Neuronal stem cell (in vitro differentiated cells): Measurements from ENCODE around the gene CMIP.

Source experiments
- DNase-seq: peaks from one replicate; pipeline ENCODE4 v3.0.0-alpha.2; 2013; ENCODE audit warnings: low spot score
- H2AFZ ChIP-seq: one replicate; pipeline ENCODE4 v1.6.1; 2013; ENCODE audit warnings: mild to moderate bottlenecking, low read length, inconsistent platforms
- H2AK5ac ChIP-seq: 2 replicates; pipeline ENCODE4 v1.6.1; 2013; ENCODE audit warnings: low read depth, mild to moderate bottlenecking, inconsistent platforms, low read length, moderate library complexity, mixed read lengths
- H2BK120ac ChIP-seq: 2 replicates; pipeline ENCODE4 v1.6.1; 2013; ENCODE audit warnings: low read depth, mild to moderate bottlenecking, inconsistent platforms, low read length, moderate library complexity, mixed read lengths
- H2BK12ac ChIP-seq: one replicate; pipeline ENCODE4 v1.6.1; 2013; ENCODE audit warnings: low read length, inconsistent platforms
- H2BK15ac ChIP-seq: 2 replicates; pipeline ENCODE4 v1.6.1; 2013; ENCODE audit warnings: mild to moderate bottlenecking, low read length, inconsistent platforms, mixed read lengths
- H2BK5ac ChIP-seq: one replicate; pipeline ENCODE4 v1.6.1; 2013; ENCODE audit warnings: inconsistent platforms, mild to moderate bottlenecking, low read length, moderate library complexity
- H3K14ac ChIP-seq: one replicate; pipeline ENCODE4 v1.6.1; 2013; ENCODE audit warnings: low read length, inconsistent platforms
- H3K18ac ChIP-seq: 2 replicates; pipeline ENCODE4 v1.6.1; 2013; ENCODE audit warnings: low read length, inconsistent platforms
- H3K23ac ChIP-seq: 2 replicates; pipeline ENCODE4 v1.6.1; 2013; ENCODE audit warnings: low read depth, mild to moderate bottlenecking, mixed read lengths, low read length, inconsistent platforms; ENCODE audit not compliant: poor library complexity
- H3K27ac ChIP-seq: replicated peaks from 3 replicates; pipeline ENCODE4 v1.5.1; 2013; ENCODE audit warnings: low read length, inconsistent platforms
- H3K27me3 ChIP-seq, 3 experiments: 2 replicates each; pipeline ENCODE4 v1.6.1; 2013; ENCODE audit warnings: low read length in 3 of 3, mild to moderate bottlenecking in 2 of 3, inconsistent platforms in 1 of 3, low read depth in 1 of 3, mixed read lengths in 1 of 3, moderate library complexity in 1 of 3; ENCODE audit not compliant: control insufficient read depth in 3 of 3, insufficient read depth in 3 of 3
- H3K36me3 ChIP-seq, 2 donors: replicated peaks in 1 of 2; 2 replicates each; pipeline ENCODE4 v1.6.1; 2013; ENCODE audit warnings: low read length in 2 of 2; ENCODE audit not compliant: control insufficient read depth in 2 of 2, insufficient read depth in 2 of 2
- H3K4ac ChIP-seq: 2 replicates; pipeline ENCODE4 v1.6.1; 2013; ENCODE audit warnings: inconsistent platforms, mild to moderate bottlenecking, low read length, moderate library complexity
- H3K4me1 ChIP-seq, 2 donors: 1 replicate in 1 of 2; 2 replicates in 1 of 2; pipeline ENCODE4 v1.6.1; 2013; ENCODE audit warnings: low read length in 2 of 2, low read depth in 1 of 2; ENCODE audit not compliant: control insufficient read depth in 2 of 2, insufficient read depth in 1 of 2
- H3K4me2 ChIP-seq: one replicate; pipeline ENCODE4 v1.6.1; 2013; ENCODE audit warnings: mild to moderate bottlenecking, low read length, inconsistent platforms; ENCODE audit not compliant: insufficient read depth, poor library complexity, severe bottlenecking
- H3K4me3 ChIP-seq, 2 donors: 2 replicates each; pipeline ENCODE4 v1.5.1; 2013; ENCODE audit warnings: low read length in 2 of 2, mild to moderate bottlenecking in 2 of 2, inconsistent platforms in 1 of 2, moderate library complexity in 1 of 2
- H3K79me1 ChIP-seq: one replicate; pipeline ENCODE4 v1.6.1; 2013; ENCODE audit warnings: low read depth, mild to moderate bottlenecking, inconsistent platforms, low read length, moderate library complexity
- H3K9ac ChIP-seq: one replicate; pipeline ENCODE4 v1.6.1; 2013; ENCODE audit warnings: mild to moderate bottlenecking, low read depth, low read length, inconsistent platforms; ENCODE audit not compliant: poor library complexity
- H3K9me3 ChIP-seq, 2 donors: replicated peaks in 1 of 2; 2 replicates each; pipeline versions ENCODE3 to v1.6.1; 2013; ENCODE audit warnings: low read length in 2 of 2, mild to moderate bottlenecking in 2 of 2, inconsistent platforms in 1 of 2, low read depth in 1 of 2, mixed read lengths in 1 of 2, moderate library complexity in 1 of 2; ENCODE audit not compliant: control insufficient read depth in 2 of 2, insufficient read depth in 1 of 2
- H4K8ac ChIP-seq: one replicate; pipeline ENCODE4 v1.6.1; 2013; ENCODE audit warnings: low read depth, mild to moderate bottlenecking, inconsistent platforms, low read length, moderate library complexity
- H4K91ac ChIP-seq: one replicate; pipeline ENCODE4 v1.6.1; 2013; ENCODE audit warnings: low read length, low read depth, mild to moderate bottlenecking, inconsistent platforms; ENCODE audit not compliant: poor library complexity
- WGBS, 2 donors: extraction: QIAGEN DNeasy Blood & Tissue Kit; methylation state at CpG; one replicate each; pipeline ENCODE4 v1.1.7; 2013; ENCODE audit warnings: missing lambda C conversion rate in 2 of 2, mixed read lengths in 1 of 2; ENCODE audit not compliant: insufficient read length in 2 of 2, insufficient replicate concordance in 1 of 2; ENCODE audit errors: extremely low coverage in 2 of 2; 5-methylcytosine and 5-hydroxymethylcytosine counted together

The CMIP gene

GRCh38 chr16:81409016-81409556 lies 35.5 kb upstream of the CMIP start:
- WGBS, 2 donors: no CpG with 5 or more reads among the region's 13 CpGs

GRCh38 chr16:81410643-81411293 lies 33.8 kb upstream of the CMIP start:
- peaks cover 0 to 15% (median 0%) of the 10 kb centered on the region in 3 experiments for H3K27me3 ChIP-seq
- no peak overlapping the region for H3K4ac ChIP-seq
- no CpG with 5 or more reads among the region's 10 CpGs for WGBS, 2 donors
- no peak overlapping the region for H3K4me2 ChIP-seq
- no peak overlapping the region for H2BK12ac ChIP-seq
- DNase-seq: no peak
- no peak overlapping the region for H4K91ac ChIP-seq
- no peak overlapping the region for H2AFZ ChIP-seq
- H3K4me3 ChIP-seq: no peak overlapping the region
- no peak overlapping the region for H2BK15ac ChIP-seq
- H3K36me3 ChIP-seq: no peaks in the 10 kb centered on the region
- H3K14ac ChIP-seq: no peak overlapping the region
- no peak overlapping the region for H3K27ac ChIP-seq
- peak overlapping the region; percentile 9 for H3K9ac ChIP-seq
- no peak overlapping the region for H2BK5ac ChIP-seq
- no peak overlapping the region for H3K23ac ChIP-seq
- H2AK5ac ChIP-seq: no peak overlapping the region
- H2BK120ac ChIP-seq: no peak overlapping the region
- H3K79me1 ChIP-seq: no peaks in the 10 kb centered on the region
- no peaks in the 10 kb centered on the region for H3K9me3 ChIP-seq
- peaks cover 18 to 19% of the 10 kb centered on the region in 2 donors for H3K4me1 ChIP-seq
- no peak overlapping the region for H3K18ac ChIP-seq
- no peak overlapping the region for H4K8ac ChIP-seq

More at GRCh38 chr16:81409016-81409556, 35.5 kb upstream of the CMIP start:
- H3K4me3 ChIP-seq: no peak overlapping the region
- H2AK5ac ChIP-seq: peak overlapping the region; percentile 30
- no peak for DNase-seq
- H3K27ac ChIP-seq: no peak overlapping the region
- no peak overlapping the region for H3K9ac ChIP-seq
- peak overlapping the region; percentile 2 for H3K18ac ChIP-seq
- no peak overlapping the region for H2AFZ ChIP-seq
- H3K23ac ChIP-seq: peak overlapping the region; percentile 66
- H3K27me3 ChIP-seq: peaks cover 0 to 15% (median 0%) of the 10 kb centered on the region in 3 experiments
- H2BK5ac ChIP-seq: no peak overlapping the region
- H3K9me3 ChIP-seq: no peaks in the 10 kb centered on the region
- no peak overlapping the region for H2BK12ac ChIP-seq
- no peak overlapping the region for H3K4me2 ChIP-seq
- H2BK120ac ChIP-seq: no peak overlapping the region
- H3K36me3 ChIP-seq: no peaks in the 10 kb centered on the region
- no peaks in the 10 kb centered on the region for H3K79me1 ChIP-seq
- H3K4ac ChIP-seq: no peak overlapping the region
- no peak overlapping the region for H4K91ac ChIP-seq
- peak overlapping the region; percentile 68 for H2BK15ac ChIP-seq
- no peak overlapping the region for H3K14ac ChIP-seq
- H4K8ac ChIP-seq: no peak overlapping the region
- peaks cover 6% of the 10 kb centered on the region in 2 donors for H3K4me1 ChIP-seq

GRCh38 chr16:81413245-81413990 lies 31.2 kb upstream of the CMIP start:
- no peak for DNase-seq
- H3K4me1 ChIP-seq: peaks cover 26 to 32% of the 10 kb centered on the region in 2 donors
- H2BK5ac ChIP-seq: no peak overlapping the region
- no peak overlapping the region for H2AFZ ChIP-seq
- H2BK15ac ChIP-seq: no peak overlapping the region
- no peak overlapping the region for H3K14ac ChIP-seq
- no peak overlapping the region for H3K23ac ChIP-seq
- no peak overlapping the region for H4K91ac ChIP-seq
- no peaks in the 10 kb centered on the region for H3K79me1 ChIP-seq
- H3K9me3 ChIP-seq: no peaks in the 10 kb centered on the region
- H4K8ac ChIP-seq: no peak overlapping the region
- no peak overlapping the region for H2BK120ac ChIP-seq
- peaks cover 0 to 15% (median 0%) of the 10 kb centered on the region in 3 experiments for H3K27me3 ChIP-seq
- H3K18ac ChIP-seq: no peak overlapping the region
- H3K4me2 ChIP-seq: no peak overlapping the region
- no peak overlapping the region for H2BK12ac ChIP-seq
- H3K4ac ChIP-seq: no peak overlapping the region
- no peak overlapping the region for H3K9ac ChIP-seq
- H3K4me3 ChIP-seq: no peak overlapping the region
- no CpG with 5 or more reads among the region's 11 CpGs for WGBS, 2 donors
- no peak overlapping the region for H2AK5ac ChIP-seq
- H3K27ac ChIP-seq: no peak overlapping the region
- no peaks in the 10 kb centered on the region for H3K36me3 ChIP-seq

GRCh38 chr16:81415751-81416150 lies 28.9 kb upstream of the CMIP start:
- Histone ChIP-seq H4K91ac (no peak overlapping the region), H3K79me1 (no peaks in the 10 kb centered on the region), H2BK12ac (no peak overlapping the region), H2AFZ (no peak overlapping the region), H3K4me1 (peaks cover 24 to 28% of the 10 kb centered on the region in 2 donors), H2BK5ac (no peak overlapping the region), H3K27me3 (peaks cover 0 to 10% (median 0%) of the 10 kb centered on the region in 3 experiments), H2BK120ac (no peak overlapping the region), H3K9me3 (no peaks in the 10 kb centered on the region), H3K18ac (no peak overlapping the region), H2BK15ac (no peak overlapping the region), H3K9ac (no peak overlapping the region), H3K4ac (no peak overlapping the region), H3K14ac (no peak overlapping the region), H3K4me2 (no peak overlapping the region), H2AK5ac (no peak overlapping the region), H3K23ac (no peak overlapping the region), H4K8ac (no peak overlapping the region), H3K27ac (no peak overlapping the region), H3K36me3 (no peaks in the 10 kb centered on the region), H3K4me3 (no peak overlapping the region)
- peak; percentile 57 for DNase-seq
- no CpG with 5 or more reads among the region's 11 CpGs for WGBS, 2 donors
